PC-9 (cell line): ENCODE results near the gene UNC13C.

ENCODE experiments used
- CTCF ChIP-seq: fragments of 200-600 bp; sonication (generic); conservative IDR thresholded peaks from 2 replicates; pipeline ENCODE4 v1.6.1; 2017; ENCODE audit warnings: mixed run types, antibody characterized with exemption, mild to moderate bottlenecking, moderate library complexity
- EZH2 ChIP-seq: fragments of 200-600 bp; sonication (generic); IDR thresholded peaks from 2 replicates; pipeline ENCODE4 v1.8.0; 2017; ENCODE audit warnings: antibody characterized with exemption, low read depth

GRCh38 chr15:54083991-54084390, 105.8 kb downstream of the UNC13C start:
- TF ChIP-seq CTCF (no peak), EZH2 (no peak)
